Activated CD4-positive, CD25-positive, alpha-beta regulatory T cell treated with anti-CD3 and anti-CD28 coated beads, Interleukin-2, amount 50 U/mL, for 24 hours (primary cell): ENCODE results near the gene POU2F1.

ENCODE experiments used
- ATAC-seq, 2 donors: fragments of 150-1000 bp; cut with Tn5 transposase; one replicate each; pipeline ENCODE4 v1.10.0; 2021; ENCODE audit warnings: mild to moderate bottlenecking in 1 of 2, moderate library complexity in 1 of 2

POU2F1 gene

DNA sequence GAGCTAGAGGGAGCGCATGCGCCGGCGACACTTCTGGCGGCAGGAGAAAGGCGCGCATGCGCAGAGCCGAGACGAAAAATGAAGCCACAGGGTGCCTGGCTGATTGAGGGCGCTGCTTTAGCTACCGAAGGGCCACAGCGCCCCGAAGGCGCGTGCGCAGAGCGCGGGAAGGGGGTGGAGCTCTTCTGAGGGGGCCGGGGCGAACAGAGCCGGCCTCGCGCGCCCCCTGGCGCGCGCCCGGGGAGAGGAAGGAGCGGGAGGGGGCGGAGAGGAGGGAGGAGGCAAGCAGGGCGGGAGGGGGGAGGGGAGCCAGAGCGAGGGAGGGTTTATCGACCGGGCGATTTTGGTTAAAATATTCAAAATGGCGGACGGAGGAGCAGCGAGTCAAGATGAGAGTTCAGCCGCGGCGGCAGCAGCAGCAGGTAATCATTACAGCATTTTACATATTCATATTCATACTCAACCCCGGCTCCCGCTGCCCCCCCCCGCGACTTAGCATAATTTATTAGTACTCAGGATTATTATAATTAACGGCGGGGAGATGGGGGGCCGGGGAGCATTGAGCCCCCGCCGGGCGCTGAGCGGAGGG, at the start of gene POU2F1:
POU2F1 (plus strand) TSS at position 350 of the 589 bp plus-strand sequence; CDS start at position 362, 12 bp downstream.
- ATAC-seq = peak; percentile 66 to 69

DNA sequence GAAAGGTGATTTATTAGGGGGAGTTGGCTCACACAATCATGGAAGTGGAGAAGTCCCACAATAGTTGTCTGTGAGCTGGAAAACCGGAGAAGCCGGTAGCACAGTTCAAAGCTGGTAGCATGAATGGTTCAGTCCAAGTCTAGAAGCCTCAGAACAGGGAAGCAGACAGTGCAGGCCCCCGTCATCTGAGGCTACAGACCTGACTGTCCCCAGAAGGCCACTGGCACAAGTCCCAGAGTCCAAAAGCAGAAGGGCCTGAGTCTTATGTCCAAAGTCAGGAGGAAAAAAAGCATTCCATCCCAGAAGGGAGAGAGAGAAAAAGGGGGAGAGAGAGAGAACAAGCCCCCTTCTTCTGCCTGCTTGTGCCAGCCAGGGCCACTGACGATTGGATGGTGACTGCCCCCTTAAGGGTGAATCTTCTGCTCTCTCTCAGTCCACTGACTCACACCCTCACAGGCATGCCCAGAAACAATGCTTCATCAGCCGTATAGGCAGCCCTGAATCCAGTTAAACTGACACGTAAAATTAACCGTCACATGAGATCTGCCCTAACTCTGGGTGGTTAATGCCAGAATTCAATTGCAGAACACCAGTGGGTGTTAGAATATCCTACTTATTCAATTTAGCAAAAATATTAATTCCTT, 49.3 kb upstream of the POU2F1 start:
- ATAC-seq = no peak

DNA sequence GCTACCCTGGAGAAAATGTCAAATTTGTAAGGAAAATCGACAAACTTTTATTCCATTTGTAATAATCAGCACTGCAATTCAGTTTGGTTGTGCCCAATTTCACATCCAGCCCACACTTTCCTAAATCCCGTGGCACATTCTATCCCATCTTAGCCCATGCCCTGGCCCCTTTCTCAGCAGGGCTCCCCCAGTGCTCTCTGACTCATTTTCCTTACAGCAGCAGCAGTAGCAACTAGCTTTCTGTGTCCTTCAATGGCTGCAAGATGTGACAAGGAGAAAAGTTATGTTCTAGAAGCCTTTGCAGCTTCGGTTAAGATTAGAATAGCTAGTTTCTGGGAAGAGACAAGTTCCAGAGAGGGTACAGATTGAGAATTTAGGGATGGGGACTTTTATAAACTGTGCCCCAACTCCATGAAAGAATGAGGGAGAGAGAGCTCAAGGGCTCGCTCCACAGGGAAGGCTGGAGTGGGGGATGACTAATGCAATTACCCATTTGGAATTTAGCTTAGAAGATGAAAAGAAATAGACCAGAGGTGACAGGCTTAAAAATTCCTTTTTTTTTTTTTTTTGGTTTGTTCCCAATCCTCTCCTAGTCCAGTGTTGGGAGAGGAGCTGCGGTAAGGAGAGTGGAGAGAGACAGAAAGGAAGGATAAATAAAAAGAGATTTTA, 47.0 kb upstream of the POU2F1 start:
- no peak for ATAC-seq

DNA sequence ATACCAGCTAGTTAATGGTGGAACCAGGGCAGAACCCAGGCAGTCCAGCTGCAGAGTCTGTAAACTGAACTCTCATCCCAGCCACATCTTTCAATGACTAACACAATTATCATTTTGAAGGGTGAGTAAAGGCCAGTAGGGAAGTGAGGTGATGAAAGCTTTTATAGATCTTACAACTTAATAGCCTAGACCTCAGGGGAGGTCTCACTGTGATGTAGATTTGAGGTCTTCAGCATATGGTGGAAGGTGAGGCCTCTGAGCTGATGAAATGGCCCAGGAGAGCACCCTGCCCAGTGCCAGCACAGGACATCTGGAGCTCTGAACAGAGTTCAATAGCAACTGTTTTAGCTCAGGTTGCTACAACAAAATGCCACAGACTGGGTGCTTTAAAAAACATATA, 44.8 kb upstream of the POU2F1 start:
- no peak for ATAC-seq

- no peak for ATAC-seq
Measured at GRCh38 chr1:167178831-167179230, 41.9 kb upstream of the POU2F1 start.

GRCh38 chr1:167182571-167183320, 37.9 kb upstream of the POU2F1 start:
- ATAC-seq = no peak

DNA sequence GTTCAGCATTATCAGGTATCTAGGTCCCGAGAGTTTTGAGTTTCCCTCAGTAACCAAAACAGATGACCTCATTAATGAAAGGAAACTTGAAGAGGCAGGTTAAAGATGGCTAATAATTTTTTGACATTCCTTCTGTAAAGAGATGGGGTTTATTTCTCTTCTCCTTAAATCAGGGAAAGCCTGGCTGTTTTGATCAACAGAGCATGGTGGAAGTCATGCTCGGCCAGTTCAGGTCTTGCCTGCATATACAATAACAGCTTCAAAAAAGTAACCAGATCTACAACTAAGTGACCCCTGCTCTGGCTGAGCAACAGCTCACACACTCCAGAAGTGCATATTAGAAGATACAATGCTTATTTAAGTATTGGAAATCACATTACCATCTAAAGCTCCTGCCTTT, 36.6 kb upstream of the POU2F1 start:
- ATAC-seq = no peak

GRCh38 chr1:167185062-167185461, 35.6 kb upstream of the POU2F1 start:
- ATAC-seq = peak in 1 of 2 donors; percentile 7

DNA sequence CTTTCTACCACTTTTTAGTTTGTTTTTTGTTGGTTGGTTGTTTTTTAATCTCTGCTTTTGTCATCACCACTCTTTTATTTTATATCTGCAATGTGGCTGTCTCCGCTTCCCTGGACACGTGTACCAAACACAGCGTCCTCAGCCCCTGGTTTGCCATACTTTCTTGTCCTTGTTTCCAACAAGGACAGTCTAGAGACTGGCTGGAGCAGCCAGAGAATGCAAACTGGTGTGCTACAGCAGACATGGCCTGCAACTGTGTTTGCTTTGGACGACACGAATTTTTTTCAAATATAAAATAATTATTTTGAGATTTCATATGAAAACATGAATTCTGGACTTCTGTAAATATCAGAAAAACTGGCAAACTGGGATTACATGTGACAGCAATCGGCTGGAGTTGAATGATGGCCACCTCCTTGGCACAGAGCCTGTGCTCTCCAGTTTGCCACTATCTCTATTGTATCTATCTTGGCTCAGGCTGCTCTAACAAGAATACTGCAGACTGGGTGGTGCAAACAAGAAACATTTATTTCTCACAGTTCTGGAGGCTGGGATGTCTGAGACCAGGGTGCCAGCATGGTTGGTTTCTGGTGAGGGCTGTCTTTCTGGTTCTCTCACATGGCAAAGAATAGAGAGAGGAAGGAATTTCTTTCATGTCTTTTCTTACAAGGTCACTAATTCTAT, 34.6 kb upstream of the POU2F1 start:
- no peak for ATAC-seq

DNA sequence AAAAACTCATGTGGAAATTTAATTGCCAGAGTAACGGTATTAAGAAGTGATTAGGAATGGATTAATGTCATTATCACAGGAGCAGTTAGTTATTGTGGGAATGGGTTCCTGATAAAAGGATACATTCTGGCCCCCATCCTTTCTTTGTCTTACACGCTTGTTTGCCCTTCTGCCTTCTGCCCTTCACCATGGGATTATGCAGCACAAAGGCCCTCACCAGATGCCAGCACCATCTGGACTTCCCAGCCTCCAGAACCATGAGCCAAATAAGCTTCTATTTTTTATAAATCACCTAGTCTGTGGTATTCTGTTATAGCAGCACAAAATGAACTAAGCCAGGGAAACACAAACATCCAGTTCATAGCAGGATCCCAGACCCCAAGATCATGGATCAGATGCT, 33.9 kb upstream of the POU2F1 start:
- ATAC-seq = no peak

DNA sequence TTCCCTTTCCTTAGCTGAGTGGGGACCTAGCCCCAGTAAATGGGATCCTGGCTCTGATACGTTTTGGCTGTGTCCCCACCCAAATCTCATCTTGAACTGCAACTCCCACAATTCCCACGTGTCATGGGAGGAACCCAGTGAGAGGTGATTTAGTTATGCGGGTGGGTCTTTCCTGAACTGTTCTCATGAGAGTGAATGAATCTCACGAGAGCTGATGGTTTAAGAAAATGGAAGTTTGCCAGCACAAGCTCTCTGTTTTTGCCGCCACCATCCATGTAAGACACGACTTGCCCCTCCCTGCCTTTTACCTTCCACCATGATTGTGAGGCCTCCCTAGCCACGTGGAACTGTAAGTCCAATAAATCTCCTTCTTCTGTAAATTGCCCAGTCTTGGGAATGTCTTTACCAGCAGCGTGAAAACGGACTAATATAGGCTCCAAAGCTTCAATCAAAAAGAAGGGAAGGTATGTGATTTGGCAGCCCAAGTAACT, 29.9 kb upstream of the POU2F1 start:
- ATAC-seq = no peak

GRCh38 chr1:167191958-167192357, 28.7 kb upstream of the POU2F1 start:
- ATAC-seq = no peak

GRCh38 chr1:167194182-167194581, 26.5 kb upstream of the POU2F1 start:
- ATAC-seq = no peak

DNA sequence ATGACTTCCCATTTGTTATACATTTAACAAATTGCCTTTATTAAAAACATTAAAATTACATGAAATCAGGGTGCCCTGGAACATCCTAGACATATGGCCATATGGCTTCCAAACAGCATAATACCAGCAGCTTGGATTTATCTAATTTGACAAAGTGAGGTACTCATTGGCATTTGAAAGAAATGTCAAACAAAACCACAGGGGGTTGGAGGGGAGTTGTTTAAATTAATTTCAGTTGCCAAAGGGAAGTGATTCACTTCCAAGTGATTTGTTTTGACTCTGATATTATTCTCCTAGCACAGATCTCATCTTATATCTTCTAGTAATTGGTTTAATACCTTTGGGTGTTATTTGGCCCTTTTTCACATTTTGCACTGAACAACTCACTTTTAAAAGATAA, 24.5 kb upstream of the POU2F1 start:
- ATAC-seq = peak in 1 of 2 donors; percentile 28

DNA sequence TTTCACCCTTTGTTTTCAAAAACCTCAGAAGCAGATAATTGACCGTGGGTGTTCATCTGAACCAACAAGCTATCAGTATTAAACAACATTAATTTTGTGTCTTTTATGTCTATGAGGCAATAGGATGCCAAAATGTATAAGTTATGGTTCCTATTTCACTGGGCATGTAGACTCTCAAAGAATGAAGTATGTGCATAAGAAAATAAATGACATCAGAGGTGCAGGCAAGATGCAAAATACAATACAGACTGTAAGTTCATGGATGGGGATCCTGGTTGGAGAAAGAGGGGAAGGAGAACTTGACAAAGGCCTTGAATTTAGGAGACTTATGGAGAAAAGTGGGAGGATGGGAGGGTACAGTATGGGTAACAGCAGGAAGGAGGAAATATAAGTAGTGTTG, 23.4 kb upstream of the POU2F1 start:
- ATAC-seq = no peak

- ATAC-seq = no peak
Measured at GRCh38 chr1:167197692-167198091, 23.0 kb upstream of the POU2F1 start.

DNA sequence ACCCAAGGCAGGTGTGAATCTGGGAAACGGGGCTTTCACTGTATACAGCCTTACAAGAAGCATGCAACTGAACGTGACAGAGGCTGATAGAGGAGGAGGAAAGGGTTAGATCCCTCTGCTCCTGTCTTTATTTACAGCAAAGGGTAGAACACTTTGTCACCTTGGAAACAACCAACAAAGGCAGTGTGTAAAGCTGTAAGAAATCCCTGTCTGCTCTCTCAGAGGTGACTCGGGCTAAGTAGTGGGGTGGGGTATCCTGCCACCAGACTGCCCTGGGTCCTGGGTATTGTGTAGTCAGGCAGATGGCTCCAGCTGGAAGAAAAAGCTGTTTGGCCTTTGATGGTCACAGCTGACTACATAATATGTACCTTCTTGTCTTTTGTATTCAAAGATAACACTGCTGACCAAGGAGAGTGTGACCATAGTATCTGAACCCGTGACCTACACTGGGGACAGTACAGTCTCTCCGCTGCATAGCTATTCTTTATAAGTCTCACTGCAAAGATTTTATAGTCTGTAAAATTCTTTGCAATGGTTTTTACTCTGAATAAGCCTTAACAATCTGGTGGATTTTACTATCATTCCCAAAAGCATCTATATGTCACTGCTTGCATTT, 22.1 kb upstream of the POU2F1 start:
- ATAC-seq = no peak

DNA sequence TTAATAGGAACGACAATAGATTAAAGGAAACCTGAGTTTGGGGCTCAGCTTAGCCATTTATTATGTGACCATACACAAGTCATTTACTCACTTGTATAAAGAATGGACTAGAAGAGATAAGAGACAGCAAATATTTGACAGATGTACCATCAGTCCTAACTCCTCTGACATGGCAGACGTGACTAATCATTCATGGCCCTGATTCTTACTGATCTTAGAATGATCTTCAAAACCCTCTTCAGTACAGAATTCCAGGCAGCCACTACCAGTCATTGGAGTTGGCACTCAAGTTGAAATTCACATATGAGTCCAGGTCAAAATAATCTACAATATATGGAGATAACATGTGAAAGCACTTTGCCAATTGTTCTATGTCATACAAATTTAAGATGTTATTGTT, 21.0 kb upstream of the POU2F1 start:
- no peak for ATAC-seq

DNA sequence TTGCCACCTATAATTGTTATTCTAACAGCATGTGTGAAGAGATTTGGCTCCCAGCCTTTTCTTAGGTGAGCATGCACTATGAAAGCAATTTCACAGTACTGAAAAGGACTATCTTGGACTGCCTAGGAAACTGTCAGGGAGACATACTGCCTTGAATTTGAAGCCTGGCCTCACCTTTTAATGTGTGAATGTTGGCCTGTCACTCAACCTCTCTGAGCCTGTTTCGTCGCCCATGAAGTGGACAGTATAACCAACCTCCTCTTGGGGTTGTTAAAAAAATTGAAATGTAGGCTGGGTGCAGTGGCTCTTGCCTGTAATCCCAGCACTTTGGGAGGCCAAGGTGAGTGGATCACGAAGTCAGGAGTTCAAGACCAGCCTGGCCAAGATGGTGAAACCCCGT, 20.4 kb upstream of the POU2F1 start:
- no peak for ATAC-seq

- ATAC-seq = peak in 1 of 2 donors; percentile 51
Measured at GRCh38 chr1:167200749-167201148, 19.9 kb upstream of the POU2F1 start.

GRCh38 chr1:167202049-167202448, 18.6 kb upstream of the POU2F1 start:
- no peak for ATAC-seq
